ENCODE results near the gene OPCML.

The OPCML gene

DNA sequence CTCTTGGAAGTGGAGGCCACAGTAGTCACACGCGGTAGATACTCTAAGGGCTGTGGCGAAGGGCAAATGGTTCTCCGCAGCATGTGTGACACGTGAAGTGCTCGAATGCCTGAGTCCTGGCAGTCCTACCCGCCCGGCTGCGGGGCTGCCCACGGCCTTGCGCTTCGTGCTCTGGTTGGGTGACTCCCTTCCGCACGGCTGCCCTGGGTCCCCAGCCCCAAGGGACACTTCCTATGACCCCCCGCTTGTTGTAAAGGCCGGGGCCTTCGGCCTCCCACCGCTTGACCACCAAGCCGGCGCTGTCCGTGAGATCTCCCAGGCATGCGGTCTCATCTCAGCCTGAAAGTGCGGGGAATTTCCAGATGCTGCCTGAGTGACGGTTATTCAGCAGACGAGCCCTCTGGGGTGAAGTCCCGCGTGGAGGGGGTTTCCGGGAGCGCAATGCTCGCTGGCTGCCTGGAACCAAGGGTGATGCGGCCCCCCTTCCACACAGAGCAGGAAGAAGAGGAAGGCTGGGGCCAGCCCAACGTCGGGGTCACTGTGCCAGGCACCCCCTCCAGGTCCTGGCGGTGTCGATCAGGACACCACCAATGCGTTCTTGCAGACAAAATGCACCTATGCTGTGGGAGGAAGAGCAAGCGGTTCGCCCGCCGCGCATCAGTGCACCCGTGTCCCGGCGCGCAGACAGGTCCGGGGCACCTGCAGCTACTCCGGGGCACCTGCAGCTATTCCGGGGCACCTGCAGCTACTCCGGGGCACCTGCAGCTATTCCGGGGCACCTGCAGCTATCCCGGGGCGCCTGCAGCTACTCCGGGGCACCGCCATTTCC lies 171.2 kb downstream of the OPCML start:
- DNase-seq (ENCODE audit: low read depth, low spot score): no peak

DNA sequence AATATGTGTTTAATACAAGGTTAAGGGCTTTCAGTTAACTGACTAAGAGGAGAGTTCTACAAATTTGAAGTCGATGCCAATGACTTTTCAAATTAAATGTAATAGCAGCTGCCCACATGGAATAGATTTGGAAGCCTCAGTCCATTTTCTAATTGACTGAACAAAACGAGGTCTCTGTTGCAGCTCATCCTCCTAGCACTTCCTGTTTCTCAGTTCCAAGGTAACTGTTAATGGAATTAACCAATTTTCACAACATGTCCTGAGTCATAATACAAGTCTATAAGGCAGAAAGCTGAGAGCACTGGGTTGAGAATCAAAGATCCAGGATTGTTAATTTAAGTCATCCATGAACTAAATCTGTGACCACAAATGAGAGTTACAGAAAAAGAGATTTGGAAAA lies 177.2 kb downstream of the OPCML start:
- DNase-seq (ENCODE audit: low read depth, low spot score): no peak

- DNase-seq (ENCODE audit: low read depth, low spot score): no peak
Observed at GRCh38 chr11:133354069-133354468, 178.2 kb downstream of the OPCML start.

GRCh38 chr11:133350045-133350444 lies 182.3 kb downstream of the OPCML start:
- DNase-seq (ENCODE audit: low read depth, low spot score): no peak

GRCh38 chr11:133347988-133348387 lies 184.3 kb downstream of the OPCML start:
- no peak for DNase-seq (ENCODE audit: low read depth, low spot score)

DNA sequence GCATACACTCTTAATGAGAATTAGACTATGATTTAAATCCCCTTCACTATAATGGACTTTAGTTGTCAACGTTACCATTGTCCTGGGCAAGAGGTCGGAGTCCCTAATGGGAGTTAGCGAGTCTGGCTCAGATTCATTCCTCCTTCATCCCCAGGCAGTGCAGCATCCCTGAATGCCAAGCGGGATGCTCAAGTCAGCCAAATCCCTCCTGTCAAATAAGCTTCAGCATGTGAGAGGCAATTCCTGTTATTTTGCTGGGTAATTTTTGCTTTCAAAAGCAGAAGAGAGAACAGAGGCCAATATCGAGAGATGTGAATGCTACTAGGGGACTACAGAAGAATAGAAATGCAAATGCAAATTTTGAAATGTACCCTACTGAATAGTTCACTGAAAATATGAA lies 186.2 kb downstream of the OPCML start:
- no peak for DNase-seq (ENCODE audit: low read depth, low spot score)

DNA sequence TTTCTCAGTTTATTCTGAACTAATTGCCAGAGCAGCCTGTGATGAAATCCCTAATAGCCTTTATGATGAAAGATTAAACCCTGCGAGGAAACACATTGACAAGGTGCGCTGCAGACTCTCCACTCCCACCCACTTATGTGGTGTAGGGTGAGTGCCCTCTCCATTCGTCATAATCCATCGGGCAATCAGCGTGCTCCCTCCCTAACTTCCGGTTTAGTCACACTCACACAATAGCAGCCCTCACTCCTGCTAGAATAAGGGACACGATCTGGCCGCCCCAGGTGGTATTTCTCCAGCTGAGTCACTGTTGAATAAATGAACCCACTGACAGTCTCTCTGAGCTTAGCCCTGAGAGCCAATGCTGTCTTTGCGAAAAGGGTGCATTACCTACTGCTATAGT lies 188.3 kb downstream of the OPCML start:
- DNase-seq (ENCODE audit: low read depth, low spot score): no peak

DNA sequence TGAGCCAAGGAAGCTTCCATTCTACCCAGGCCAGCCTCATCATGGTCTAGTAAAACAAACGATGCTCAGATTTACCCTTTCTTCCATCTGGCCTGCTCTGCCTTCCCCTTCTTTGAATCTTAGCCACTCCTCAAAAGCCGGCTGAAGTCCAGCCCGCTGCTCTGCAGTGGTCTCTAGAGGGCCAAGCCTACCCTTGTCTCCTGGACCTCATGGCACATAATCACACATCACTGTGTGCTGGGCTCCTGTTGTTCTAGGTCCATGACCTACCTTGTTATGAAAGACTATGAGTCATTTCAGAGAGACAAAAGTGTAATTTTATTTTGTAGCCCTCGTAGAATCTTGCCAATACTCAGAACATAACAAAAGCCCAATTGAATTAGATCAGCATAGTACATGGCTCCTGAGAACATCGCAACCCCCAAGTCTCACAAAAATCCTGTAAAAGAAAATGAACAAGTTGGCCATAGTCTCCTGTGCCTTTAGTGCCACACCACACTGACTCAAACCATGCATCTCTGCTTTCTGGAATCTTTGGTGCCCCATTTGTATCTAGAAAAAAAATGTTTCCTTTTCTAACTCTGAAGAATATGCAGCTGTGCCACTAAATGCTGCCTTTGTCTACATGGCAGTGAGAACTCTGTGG lies 192.7 kb downstream of the OPCML start:
- no peak for DNase-seq (ENCODE audit: low read depth, low spot score)

GRCh38 chr11:133338588-133338987 lies 193.7 kb downstream of the OPCML start:
- DNase-seq (ENCODE audit: low read depth, low spot score): no peak

DNA sequence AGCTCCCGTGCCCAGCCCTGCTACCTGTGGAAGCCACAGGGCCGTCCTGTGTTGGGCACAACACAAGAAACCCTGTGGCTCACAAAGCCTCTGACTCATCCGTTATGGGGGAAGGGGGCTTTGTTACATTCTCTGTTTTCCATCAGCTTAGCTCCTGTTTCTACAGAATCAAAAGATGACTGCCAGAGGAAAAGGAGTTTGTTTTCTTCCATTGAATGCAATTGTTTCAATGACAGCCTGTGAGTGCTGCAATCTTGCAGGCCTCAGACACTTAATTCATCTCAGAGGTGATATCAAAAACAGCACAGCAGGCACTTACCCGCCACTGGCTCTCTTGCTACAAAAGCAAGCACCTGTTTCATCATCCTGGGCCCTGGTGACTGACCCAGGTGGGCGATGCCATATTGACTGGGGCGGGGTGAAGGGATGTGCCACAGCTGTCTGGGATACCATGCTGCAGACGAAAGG lies 194.3 kb downstream of the OPCML start:
- DNase-seq (ENCODE audit: low read depth, low spot score): no peak

DNA sequence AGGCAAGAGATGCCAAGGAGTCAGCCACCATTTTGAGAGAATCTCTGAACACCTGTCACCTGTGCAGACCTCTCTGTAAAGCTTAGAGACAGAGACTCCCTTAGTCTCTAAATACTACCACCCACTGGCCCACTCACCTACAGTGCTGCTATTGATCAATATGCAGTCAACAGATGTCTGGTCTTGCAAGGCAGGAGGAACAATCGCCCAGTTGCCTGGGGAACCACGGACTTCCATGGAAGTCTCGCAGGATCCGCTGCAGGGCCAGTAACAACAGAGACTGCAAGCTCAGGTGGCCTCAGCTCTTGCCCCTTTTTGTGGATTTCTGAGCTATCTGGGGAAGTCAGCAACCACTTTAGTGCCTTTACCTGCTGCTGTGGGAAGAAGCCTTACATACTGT lies 195.1 kb downstream of the OPCML start:
- DNase-seq (ENCODE audit: low read depth, low spot score): no peak

- no peak for DNase-seq (ENCODE audit: low read depth, low spot score)
Observed at GRCh38 chr11:133331031-133331430, 201.3 kb downstream of the OPCML start.

- no peak for DNase-seq (ENCODE audit: low read depth, low spot score)
Observed at GRCh38 chr11:133326849-133327248, 205.5 kb downstream of the OPCML start.

- no peak for DNase-seq (ENCODE audit: low read depth, low spot score)
Observed at GRCh38 chr11:133326332-133326731, 206.0 kb downstream of the OPCML start.

DNA sequence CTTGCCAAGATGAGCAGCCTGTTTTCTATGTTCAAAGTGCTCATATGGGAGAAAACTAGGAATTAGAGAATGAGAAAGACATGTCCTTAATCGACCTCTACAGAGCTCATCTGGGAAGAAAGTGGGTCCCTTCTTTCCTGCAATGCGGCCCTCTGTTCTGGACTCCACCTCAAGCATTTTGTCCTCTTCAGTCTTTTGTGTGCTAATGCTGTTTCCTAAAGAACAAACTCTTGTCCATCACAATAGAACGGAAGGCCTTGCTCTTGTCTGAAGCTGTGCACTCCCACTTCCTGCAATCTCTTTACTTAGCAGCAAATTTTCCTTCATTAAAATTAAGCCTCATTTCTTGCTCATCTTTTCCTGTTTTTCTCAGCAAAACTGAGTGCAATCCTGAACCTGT lies 206.6 kb downstream of the OPCML start:
- no peak for DNase-seq (ENCODE audit: low read depth, low spot score)

GRCh38 chr11:133323354-133323753 lies 208.9 kb downstream of the OPCML start:
- DNase-seq (ENCODE audit: low read depth, low spot score): no peak

- no peak for DNase-seq (ENCODE audit: low read depth, low spot score)
Observed at GRCh38 chr11:133318221-133318620, 214.1 kb downstream of the OPCML start.

GRCh38 chr11:133311230-133311629 lies 221.1 kb downstream of the OPCML start:
- DNase-seq (ENCODE audit: low read depth, low spot score): no peak

GRCh38 chr11:133306019-133306418 lies 226.3 kb downstream of the OPCML start:
- DNase-seq (ENCODE audit: low read depth, low spot score): no peak

DNA sequence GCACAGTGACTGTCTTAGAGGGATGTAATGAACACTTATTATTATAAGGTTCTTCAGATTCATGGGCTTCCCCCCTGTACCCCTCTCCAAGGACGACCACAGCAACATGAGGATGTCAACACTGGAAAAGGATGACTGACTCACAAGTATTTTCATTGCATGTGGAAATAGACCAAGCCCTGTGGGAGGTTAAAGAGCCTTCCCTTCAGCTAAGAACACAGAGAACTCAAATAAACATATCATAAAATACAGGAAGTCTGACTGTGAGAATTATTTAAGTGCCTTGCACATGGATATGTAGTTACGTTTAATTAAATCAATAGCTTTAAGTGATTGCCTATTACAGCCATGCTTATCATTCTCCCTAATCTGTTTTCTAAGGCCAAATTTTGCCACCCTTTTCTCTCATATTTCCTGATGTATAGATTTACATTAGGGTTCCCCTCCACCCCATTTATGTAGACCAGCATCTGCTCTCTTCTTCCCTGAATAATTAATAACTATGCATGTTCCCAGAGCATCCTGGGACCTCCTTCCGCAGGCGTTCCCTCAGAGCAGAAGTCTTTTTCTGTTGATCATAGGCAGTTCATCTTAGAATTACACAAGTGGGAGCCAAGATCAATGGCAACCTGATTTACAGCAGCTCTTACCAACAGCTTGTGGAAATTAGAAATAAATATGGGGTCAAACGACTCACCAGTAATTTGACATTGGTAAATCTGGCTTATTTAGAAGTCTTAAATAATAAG lies 226.9 kb downstream of the OPCML start:
- DNase-seq (ENCODE audit: low read depth, low spot score): no peak

DNA sequence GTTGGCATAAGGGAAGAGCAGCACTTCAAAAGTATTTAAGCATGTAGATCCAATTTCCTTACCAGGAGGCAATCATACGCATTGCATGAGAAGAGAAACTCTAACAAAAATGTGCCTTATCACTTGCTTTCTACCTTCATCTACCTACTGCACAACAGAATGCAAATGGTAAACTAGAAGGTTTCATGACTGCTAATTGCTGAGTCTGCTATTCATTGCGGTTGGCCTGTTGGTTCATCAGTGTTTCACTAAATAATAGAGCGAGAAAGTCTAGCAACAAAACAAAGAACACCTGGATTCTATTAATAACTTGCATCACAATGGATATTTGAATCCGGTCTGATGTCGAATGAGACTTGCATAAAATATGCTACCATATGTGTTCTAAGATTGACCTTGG lies 229.0 kb downstream of the OPCML start:
- DNase-seq (ENCODE audit: low read depth, low spot score): no peak

GRCh38 chr11:133302056-133302455 lies 230.2 kb downstream of the OPCML start:
- DNase-seq (ENCODE audit: low read depth, low spot score): no peak

Measured in brain pericyte (primary cell).